Measurements from ENCODE around the gene TCAF1.
"Not testable (repeated sequence)": the region's sequence is repeated elsewhere in the genome, so short reads cannot be mapped to it uniquely, and the experiment has no call there.

The TCAF1 gene

DNA sequence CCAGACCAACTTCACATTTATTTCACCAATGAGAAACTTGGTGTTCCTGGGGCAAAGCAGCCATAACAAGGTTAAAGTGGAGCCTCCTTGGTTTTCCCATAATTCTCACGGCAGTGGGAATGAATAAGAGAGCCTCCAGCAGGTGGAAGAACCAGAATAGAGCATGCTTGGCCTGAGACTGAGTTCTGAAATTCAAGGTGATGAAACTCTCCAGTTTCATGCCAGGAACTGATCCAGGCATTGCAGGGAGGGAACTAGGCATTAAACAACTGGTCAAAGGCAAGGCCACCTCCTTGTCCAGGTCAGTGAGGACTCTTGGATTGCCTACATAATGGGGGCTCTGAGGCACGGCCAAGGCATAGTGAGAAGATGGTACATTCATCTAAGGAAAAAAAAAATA lies 44.0 kb downstream of the TCAF1 start:
- not testable (repeated sequence) for DNase-seq (ENCODE audit: low spot score)

DNA sequence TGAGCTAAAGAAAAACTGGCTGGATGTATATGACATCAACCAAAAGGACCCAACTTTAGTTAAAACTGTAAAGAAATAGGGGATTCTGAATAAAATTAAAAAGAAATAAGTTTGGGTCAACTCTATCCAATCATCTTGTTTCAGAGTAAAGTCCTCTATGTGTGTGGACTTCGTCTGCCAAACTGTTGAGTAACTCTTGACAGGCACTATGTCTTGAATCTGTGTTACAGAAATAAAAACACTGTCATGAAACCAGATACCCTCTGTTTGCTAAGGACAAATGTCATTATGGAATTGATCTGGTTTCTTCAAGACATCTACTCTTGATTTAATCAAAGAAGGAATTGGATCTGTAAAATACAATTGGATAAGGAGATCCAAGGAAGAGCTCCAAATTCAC lies 46.5 kb downstream of the TCAF1 start:
- not testable (repeated sequence) for DNase-seq (ENCODE audit: low spot score)

DNA sequence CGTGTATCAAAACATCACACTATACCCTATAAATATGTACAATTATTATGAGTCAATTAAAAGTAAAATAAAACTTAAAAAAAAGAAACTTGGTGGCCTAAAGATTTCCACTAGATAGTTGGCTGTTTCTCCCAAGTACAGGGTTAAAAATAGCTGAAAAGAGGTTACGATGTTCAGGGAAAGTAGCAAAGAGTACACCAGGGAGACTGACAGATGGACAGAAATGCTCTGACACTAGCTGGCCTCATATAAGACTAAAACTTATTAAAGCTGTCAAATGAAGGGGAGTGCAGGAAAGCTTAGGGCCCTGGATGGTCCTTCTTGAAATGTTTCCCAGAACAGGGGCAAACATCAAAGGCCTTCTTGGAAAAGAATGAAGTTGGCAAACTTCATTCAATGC lies 51.3 kb downstream of the TCAF1 start:
- DNase-seq (ENCODE audit: low spot score), result no peak

- DNase-seq (ENCODE audit: low spot score), result no peak
Observed at GRCh38 chr7:143849785-143850479, 52.0 kb downstream of the TCAF1 start.

- DNase-seq (ENCODE audit: low spot score), result no peak
Observed at GRCh38 chr7:143848192-143848591, 53.8 kb downstream of the TCAF1 start.

DNA sequence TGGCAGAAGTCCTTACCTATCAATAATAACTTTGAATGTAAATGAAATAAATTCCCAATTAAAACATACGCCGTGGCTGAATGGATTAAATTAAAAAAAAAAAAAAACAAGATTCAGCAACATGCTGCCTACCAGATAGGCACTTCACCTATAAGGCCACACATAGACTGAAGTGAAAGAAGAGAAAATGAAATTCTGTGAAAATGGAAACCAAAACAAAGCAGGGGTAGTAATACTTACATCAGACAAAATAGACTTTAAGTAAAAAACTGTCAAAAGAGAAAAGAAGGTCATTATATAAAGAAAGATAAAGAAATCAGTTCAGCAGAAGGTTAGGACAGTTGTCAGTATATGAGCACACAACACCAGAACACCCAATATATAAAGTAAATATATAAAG lies 55.3 kb downstream of the TCAF1 start:
- no peak for DNase-seq (ENCODE audit: low spot score)

GRCh38 chr7:143841696-143842095 lies 60.3 kb downstream of the TCAF1 start:
- not testable (repeated sequence) for DNase-seq (ENCODE audit: low spot score)

GRCh38 chr7:143840062-143840461 lies 61.9 kb downstream of the TCAF1 start:
- DNase-seq (ENCODE audit: low spot score), result not testable (repeated sequence)

GRCh38 chr7:143837223-143837622 lies 64.8 kb downstream of the TCAF1 start:
- DNase-seq (ENCODE audit: low spot score), result not testable (repeated sequence)

DNA sequence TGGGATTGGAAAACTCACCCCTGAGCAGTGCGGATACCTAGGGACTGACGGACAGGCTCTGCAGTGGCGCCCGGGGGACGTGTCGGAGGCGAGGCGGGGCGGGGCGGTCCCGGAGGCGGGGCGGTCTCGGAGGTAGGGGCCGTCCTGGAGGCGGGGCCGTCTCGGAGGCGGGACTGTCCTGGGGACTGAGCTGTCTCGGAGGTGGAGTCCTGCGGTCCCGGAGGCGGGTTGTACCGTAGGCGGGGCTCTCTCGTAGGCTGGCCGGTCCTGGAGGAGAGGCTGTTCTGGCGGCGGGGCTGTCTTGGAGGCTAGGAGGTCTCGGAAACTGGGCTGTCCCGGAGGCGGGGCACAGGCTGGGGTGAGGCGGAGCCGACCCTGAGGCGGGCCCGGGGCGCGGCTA lies 65.4 kb downstream of the TCAF1 start:
- not testable (repeated sequence) for DNase-seq (ENCODE audit: low spot score)

GRCh38 chr7:143836088-143836487 lies 65.9 kb downstream of the TCAF1 start:
- DNase-seq (ENCODE audit: low spot score), result not testable (repeated sequence)

DNA sequence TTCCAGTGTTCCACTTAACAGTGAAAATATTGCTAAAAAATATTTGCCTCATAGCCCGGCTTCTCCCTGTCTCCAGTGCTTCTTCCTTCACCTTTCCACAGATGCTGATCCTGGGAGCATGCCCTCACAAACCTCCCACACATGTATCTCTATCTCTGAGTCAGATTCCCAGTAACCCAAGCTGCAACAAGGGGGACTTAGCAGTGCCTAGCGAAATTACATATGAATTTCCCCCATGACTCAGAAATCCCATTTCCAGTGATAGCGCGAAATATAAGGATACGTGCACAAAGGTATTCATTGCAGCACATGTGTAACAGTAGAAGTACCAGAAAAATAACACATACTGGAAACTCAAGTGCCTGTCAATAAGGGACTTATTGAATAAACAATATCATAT lies 75.4 kb downstream of the TCAF1 start:
- not testable (repeated sequence) for DNase-seq (ENCODE audit: low spot score)

DNA sequence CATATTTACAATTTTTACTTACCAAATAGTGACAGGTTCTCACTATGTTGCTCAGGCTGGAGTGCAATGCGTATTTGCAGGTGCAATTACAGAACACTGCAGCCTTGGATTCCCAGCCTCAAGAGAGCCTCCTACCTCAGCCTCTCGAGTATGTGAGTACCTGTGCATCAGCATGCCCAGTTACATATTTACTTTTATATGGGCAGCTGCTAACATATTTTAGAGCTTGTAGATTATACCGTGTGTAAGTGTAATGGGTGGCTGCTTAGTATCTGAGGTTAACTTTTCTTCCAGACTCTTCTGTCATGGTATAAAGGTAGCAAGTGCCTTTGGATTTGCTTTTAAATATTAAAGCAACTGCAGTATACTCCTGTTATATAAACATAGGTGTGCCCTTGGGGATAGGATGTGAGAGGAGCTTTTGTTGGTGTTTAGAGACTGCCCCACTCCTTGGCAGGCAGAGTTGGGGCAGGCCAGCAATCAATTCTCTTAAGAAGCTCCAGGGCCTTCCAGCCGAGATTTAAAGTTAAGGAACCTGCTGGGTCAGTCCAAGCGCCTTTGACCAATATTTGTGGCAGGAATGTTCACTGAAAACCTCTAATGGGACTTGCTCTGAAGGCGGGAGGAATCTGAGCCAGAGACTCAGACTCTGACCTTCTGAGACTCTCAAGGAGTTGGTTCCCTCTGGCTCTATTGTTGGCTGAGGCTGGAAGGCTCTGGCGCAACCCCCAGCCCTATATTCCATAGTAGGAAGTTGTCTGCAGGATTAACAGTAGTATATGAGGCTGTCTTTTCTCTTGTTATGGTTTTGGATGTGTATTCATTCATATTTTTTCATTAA lies 77.5 kb downstream of the TCAF1 start:
- DNase-seq (ENCODE audit: low spot score), result not testable (repeated sequence)

DNA sequence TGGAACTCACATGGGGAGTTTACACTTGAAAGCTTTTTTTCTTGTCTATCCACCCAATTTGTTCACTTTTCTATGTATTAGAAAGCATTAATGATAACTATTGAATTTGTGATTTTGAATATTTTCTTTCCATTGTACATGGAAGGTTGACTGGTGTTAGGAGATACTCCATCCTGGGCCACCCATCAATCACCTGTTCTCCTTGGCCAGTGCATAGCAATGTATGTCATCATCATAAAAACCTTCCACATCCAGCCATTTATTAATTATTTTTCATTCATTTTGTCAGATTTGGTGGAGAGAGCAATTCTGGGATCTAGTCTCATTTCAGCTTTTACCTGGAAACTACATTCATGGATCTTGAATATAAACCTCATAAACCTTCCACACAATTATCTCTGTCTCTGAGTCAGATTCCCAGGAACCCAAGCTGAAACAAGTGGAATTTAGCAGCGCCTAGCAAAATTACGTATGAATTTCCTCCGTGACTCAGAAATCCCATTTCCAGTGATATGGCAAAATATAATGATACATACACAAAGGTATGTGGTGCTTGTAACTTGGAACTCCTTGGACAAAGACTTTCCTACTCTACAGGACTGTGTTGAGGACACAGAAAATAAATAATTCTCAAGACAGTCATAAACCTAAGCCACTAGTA lies 78.2 kb downstream of the TCAF1 start:
- not testable (repeated sequence) for DNase-seq (ENCODE audit: low spot score)

- not testable (repeated sequence) for DNase-seq (ENCODE audit: low spot score)
Observed at GRCh38 chr7:143821392-143822277, 80.3 kb downstream of the TCAF1 start.

GRCh38 chr7:143817873-143818272 lies 84.1 kb downstream of the TCAF1 start:
- not testable (repeated sequence) for DNase-seq (ENCODE audit: low spot score)

GRCh38 chr7:143816471-143817133 lies 85.4 kb downstream of the TCAF1 start:
- DNase-seq (ENCODE audit: low spot score), result not testable (repeated sequence)

DNA sequence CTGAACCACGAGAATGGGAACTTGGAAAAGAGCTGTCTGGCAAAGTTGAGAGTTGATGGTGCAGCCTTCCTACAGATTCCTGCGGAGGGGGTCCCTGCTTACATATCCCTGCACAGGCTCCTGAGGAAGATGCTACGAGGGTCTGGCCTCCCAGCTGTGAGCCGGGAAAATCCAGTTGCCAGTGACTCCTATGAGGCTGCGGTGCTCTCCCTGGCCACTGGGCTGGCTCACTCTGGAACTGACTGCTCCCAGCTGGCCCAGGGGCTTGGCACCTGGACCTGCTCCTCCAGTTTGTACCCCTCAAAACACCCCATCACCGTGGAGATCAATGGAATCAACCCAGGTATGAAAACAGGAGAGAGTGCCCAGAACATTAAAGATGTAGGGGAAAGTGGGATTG lies 91.3 kb downstream of the TCAF1 start:
- DNase-seq (ENCODE audit: low spot score), result not testable (repeated sequence)

GRCh38 chr7:143806664-143807071 lies 95.3 kb downstream of the TCAF1 start:
- DNase-seq (ENCODE audit: low spot score), result not testable (repeated sequence)

All from hematopoietic multipotent progenitor cell treated with erythropoietin and hydrocortisone succinate and interleukin-3 and kit ligand, for 15 days (in vitro differentiated cells).